Fibroblast of skin of right biceps (primary cell): ENCODE results near the gene IL26.
A peak's percentile ranks its signal among the peaks of the same experiment; 100 is the strongest.
"Not testable (repeated sequence)": the region's sequence is repeated elsewhere in the genome, so short reads cannot be mapped to it uniquely, and the experiment has no call there.

Experiments
- DNase-seq: peaks from one replicate; pipeline ENCODE4 v3.0.0-alpha.2; 2013

Gene IL26

DNA sequence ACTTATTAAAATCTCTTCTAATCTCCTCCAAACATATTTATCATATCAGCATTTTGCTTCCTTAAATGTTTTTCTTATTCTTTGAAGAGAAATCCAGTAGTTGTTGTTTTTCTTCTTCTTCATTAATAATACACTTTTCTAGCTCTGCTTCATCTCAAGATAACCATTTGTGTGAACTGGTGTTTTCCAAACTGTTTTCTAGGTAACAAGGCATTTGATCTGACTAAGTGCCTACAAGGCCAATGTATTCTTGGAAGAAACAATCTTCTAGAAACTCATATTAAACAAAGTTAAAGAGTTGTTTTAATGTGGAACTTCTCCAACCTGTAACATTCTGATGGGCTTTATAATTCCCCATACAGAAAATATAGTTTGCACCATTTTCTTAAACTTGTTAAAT, 35.3 kb downstream of the IL26 start:
- DNase-seq: no peak

DNA sequence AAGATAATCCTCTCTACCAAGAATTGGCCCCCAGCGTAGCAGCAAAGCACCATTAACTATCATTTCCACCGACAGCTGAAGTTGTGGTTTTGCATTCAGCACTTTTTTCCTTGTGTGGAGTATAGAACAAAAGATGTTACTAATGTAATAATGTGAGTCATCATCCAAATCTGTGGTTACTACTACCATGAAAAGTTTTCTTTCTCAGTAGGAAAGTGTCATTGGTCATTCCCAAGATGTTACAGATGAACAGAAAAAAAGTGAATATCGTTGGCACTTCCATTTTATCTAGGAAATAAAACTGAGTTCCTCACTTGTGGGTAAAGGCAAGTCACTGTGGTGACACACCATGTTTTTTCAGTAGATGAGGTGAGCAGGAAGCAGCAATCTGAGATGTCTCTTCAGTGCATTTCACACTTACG, 35.8 kb downstream of the IL26 start:
- peak; percentile 79 for DNase-seq

DNA sequence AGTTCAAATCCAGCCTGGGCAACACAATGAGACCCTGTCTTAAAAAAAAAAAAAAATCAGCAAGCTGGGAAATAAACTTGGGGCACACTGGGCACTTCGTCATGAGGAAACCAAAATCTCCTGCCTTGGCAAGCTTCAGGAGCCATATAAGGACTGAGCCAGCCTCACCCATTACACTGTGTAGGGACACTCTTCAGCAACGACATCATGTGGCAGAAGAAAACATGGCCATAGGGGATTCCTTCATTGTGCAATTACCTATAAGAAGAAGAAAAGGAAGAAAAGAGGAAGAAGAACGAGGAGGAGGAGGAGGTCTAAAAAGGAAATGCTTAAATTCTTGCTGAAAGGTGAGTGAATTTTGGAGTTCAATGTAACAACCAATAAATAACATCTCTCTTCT, 40.0 kb downstream of the IL26 start:
- no peak for DNase-seq

DNA sequence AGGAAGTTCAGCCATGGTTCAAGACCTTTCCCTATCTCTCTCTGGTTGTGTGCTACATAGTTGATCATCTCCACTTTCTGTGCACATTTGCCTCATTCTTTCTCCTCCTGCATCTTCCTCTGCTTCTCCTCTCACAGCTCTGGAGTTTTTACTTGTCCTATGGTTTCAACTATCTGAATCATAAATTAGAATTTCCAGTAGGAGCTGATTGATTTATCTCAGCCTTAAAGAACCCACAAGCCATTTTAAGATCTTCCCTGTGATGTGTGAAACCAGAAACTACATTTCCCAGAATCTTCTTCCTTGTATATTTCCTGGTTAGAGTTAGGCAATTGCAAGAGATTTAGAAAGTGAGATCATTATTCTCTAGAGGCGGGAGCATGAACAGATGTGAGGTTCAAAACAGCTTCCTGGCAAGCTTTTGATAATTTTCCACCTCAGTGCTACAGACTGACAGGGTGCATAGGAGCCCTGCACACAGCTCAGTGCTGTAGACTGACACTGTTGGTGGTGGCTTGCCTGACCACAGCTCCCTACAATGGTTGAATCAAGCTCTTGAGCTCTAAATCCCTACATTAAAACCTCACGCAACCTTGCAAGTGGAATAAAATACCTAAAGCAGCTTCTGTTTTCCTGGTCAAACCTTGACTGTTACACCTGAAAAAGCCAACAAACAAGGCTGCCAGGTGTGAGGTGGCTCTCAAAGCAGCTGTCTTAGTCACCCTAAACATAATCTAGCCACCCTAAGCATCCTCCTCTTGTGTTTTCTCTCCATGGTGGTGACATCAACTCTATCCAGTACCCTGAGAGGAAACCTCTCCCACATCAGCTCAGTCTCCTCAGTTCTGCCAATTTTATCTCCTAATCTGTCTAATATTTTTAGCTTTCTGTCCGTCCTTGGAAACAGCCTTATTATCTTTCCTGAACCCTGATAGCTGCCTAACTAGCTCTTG, 44.5 kb downstream of the IL26 start:
- peak; percentile 4 for DNase-seq

DNA sequence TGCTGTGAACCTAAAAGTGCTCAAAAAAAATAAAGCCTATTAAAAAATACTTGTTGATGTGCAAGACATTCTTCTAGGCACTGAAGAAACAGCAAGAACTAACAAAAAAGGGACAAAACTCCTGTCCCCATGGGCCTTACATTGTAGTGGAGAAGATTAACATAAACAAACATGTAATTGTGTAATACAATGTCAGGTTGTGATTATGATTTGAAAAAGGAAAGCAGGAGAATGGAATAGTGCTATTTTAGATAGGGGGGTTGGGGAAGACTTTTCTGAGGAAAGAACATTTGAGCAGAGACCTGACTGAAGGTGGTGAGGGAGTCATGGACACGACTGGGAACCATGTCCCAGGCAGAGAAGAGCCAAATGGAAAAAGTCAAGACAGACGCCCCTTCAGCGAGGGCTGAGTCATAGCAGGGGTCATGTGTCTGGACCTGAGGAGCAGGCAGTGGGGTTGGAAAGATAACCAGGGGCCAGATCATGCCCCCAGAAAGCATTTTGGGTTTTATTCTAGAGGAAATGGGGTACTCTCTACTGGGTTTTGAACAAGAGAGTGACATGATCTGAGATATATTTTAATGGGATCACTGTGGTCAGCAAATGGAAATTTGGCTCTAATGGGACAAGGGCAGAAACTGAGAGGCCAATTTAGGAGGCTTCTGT, 46.7 kb downstream of the IL26 start:
- no peak for DNase-seq

DNA sequence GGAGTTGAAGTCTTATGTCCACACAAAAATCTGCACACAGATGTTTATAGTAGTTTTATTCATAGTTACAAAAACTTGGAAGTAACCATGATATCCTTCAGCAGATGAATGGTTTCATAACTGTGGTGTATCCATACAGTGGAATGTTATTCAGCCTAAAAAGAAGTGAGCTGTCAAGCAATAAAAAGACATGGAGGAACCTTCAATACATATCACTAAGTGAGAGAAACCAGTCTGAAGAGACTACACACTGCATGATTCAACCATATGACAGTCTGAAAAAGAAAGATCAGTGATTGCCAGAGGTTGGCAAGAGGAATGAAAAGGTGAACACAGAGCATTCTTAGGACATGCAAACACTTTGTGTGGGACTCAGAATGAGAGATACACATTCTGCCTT, 47.4 kb downstream of the IL26 start:
- DNase-seq: no peak

DNA sequence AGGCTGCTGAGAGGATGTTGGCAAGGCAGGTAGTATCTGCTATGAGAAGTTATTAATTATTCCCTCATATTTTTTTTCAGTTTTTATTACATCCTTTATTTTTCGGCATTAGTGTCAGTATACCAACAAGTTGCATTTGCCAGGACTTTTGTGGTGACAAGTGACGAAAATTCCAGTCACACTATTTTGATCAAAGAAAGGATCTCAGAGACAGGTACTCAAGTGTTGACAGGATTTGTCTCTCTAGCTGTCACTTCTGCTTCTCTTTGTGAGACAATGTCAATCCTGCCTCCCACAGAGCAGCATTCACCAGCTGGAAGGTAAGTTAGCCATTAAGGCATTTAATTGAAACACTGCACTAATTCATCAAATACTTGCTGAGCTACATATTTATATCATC, 48.0 kb downstream of the IL26 start:
- DNase-seq: no peak

DNA sequence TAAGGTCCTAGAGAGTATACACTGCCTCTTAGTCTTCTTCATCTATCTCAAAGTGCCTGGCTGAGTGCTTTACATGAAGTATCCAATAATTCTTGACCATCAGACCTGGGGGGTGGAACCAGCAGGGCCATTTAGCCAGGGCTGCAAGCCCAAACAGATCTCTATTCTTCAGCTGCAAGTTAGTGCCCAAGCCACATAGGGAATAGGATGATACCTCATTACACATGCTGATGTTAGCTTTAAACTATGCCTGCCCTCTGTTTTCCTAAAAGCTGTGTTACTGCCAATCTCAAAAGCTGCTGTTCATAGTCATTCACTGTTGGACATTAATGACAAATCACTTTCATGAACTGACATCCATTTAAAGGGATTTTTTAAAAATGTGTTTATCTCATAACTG, 49.4 kb downstream of the IL26 start:
- DNase-seq: no peak

DNA sequence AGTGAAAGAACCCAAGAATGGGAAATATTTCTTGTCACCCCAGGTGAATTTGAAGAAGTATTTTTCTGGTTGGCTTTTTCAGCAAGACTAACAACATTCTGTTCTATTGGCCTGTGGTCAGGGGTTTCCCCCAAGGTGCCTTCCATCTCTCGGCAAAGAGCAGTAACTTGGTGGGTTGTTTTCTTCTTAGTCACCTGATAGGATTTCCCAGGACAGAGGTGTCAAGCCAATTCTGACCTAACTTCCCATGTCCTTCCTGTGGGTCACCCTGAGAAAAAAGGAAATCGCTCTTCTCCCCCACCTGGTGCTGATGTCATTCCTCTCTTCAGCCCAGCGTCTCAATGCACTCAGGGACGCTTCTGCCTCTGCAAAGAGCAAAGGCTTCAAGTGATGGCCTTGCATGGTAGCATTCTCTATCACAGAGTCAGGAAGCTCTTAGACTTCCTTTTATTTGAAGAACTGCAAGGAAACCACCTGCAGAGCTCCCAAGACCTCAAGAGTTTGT, 50.0 kb downstream of the IL26 start:
- no peak for DNase-seq

DNA sequence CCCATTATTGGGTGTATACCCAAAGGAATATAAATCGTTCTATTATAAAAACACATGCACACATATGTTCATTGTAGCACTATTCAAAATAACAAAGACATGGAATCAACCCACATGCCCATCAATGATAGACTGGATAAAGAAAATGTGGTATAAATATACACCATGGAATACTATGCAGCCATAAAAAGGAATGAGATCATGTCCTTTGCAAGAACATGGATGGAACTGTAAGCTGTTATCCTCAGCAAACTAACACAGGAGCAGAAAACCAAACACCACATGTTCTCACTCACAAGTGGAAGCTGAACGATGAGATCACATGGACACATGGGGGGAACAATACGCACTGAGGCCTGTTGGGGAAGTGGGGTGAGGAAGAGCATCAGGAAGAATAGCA, 50.8 kb downstream of the IL26 start:
- DNase-seq: not testable (repeated sequence)

DNA sequence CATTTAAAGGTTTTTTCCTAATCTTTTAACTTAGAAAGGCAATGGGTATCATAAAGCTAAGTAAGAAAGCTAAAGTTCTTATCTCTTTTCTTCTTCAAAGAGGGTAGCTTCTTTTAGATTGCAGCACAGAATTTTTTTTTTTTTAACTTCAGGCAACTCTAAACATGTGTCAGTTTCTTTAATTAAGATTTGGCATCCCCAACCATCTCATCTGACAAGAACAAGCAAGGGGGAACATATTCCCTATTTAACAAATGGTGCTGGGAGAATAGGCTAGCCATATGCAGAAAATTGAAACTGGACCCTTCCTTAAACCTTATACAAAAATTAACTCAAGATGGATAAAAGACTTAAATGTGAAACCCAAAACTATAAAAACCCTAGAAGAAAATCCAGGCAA, 51.8 kb downstream of the IL26 start:
- no peak for DNase-seq

DNA sequence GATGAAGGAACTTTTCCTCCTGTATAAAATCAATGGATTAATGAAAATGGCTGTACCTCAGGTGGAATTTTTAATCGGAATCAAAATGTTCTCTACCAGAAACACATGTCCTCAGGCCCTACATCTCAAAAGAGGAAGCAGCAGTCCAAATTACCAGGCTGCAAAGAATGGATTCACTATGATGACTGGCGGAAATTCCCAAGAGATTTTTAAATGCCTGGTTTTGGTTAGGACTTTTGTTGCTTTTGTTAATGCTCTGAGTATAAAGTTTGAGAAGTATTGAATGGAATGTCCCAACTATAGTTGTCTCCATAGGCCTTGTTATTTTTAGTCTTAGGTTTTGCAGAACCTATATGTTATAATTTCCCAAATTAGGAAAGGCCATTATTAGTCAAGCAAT, 54.9 kb downstream of the IL26 start:
- no peak for DNase-seq

DNA sequence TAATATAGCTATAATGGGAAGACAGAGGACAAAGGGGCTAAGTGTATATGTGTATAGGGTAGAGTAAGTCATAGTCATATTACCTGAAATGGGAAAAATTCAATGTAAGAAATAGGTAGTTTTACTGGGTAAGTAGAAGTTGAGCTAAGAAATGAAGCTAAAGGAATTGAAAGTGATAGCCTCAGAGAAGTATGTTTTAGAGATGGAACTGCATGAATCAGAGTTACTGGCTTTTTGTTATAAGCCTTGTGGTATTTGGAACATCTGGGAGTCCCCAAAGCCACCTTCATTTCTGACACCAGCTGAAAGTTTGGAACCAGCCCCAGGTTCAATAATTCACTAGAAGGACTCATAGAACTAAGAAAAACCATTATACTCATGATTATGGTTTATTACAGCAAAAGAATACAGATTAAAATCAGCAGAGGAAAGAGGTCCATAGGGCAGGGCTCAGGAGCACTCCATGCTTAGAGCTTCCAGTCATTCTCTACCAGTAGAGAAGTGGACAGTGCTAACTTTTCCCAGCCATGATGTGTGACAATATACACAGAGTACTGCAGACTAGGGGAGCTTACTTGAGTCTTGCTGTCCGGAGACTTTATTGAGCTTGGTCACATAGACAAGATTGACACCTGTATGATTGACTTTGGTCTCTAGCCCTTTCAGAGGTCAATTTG, 56.3 kb downstream of the IL26 start:
- DNase-seq: no peak

DNA sequence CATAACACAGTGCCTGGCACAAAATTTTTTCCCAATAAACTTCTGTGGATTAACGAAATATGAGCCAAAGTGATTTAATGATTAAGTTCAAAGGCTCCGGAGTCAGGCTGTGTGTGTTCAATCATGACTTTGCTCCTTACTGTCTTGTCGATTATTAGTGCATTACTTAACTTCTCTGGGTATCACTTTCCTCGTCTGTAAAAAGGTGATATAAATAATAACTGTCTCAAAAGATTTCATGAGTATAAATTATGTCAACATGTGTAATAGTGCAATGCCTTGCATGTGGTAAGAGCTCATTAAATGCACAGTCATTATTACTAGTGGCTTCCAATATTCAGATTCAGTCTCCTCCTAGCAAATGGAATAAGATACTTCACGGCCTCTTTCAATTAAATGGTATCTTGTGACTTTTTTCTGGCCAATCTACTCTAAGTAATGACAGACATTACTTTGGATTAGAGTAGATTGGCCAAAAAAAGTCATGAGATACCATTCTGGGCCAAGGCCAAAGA, 59.2 kb downstream of the IL26 start:
- no peak for DNase-seq

DNA sequence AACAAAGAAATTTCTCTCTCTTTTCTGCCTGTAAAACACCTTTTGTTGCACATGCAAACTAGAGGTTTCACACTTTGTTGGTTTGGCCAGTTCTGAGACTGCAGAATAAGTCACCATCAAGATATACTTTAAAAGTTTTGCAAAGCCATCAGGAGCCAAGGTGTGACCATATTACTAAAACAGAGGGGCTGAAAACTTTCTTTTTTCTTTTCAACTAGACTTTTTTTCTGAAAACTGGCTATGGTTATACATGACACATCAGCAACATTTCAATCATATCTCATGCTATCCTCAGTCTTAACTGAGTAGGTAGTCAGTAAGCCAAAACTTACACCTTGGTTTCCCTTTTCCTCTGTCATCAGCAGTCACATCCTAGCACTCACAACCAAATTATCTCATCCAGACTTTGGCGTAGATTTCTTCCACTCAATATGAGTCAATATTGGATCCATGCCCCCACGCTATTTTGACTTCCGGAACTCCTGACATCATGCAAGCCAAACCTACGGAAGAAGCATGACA, 62.0 kb downstream of the IL26 start:
- no peak for DNase-seq

DNA sequence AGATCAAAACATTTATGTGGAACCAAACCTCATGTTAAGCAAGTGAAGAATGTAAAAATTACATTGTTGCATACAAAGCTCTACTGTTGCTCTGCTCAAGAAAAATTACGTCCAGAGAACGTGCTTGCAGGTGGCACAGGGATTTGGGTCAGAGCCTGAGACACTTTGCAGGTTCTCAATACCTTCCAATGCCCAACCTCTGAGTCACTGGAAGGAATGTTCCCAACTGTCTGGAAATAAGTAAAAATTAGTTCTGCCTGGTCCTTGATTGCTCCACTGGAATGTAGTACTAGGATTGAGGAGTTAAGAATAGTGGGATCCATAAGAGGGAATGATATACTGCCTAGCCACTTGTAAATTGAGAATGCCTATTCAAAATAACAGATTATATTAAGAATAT, 63.2 kb downstream of the IL26 start:
- no peak for DNase-seq

DNA sequence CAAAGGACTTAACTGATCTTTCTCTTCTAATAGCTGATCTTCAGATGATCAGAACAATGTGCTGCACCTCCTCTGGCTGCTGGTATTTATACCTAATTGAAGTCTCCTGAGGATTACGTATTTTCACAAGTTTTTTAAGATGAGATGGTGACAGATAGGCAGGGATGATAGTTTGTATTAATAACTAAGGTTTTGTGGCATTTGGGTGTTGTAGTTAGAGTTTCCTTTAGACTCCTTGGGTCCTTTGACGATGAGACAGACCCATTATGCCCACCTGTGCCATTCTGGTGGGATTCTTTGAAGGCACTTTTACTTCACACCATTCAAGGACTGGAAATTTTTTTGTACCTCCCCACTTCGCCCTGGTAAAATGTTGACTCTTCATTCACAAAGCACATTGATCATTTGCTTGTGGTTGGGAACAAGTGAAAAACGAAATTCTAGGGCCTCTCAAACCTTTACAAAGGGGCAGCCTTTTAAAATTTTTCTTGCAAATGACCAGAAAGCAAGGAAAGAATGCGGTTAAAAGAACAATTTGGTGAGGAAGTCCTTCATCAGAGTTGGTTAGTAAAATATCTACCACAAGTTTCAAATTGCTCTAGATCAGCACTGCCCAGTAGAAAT, 65.8 kb downstream of the IL26 start, which contains the start of gene IFNG:
Gene IFNG (minus strand): TSS at position 60 of the 624 bp plus-strand sequence. CDS start 125 bp downstream, outside the sequence.
- no peak for DNase-seq

DNA sequence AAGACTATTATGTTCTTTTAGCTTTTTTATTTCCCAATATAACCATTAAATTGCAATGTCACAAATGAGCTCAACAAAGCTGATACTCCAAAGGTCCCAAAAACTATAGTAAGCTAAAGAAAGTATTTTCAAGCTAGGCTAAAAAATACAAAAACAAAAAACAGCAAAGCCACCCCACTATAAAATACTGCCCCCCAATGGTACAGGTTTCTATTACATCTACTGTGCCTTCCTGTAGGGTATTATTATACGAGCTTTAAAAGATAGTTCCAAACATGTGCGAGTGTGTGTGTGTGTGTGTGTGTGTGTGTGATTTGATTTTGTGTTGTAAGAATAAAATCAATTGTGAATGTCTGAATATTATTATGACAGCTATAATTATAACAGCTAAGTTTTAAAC, 67.2 kb downstream of the IL26 start:
- peak; percentile 12 for DNase-seq

DNA sequence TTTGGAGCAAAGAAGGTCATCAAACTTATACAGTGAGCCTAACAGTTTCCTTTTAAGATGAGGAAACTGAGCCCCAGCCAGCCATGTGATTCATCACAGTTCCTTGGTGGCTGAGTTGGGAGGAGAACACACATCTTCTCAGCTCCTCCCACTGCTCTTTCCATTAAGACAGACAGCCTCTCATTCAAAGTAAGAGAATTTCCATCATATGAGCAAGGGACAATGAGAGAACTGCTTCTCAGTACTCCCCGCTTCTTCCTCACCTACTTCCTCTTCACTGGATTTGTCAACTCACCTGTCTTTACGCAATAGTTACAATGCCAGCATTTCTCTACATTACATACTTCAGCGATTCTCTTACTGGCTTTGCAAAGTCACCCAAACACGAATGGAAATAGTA, 68.2 kb downstream of the IL26 start:
- no peak for DNase-seq

DNA sequence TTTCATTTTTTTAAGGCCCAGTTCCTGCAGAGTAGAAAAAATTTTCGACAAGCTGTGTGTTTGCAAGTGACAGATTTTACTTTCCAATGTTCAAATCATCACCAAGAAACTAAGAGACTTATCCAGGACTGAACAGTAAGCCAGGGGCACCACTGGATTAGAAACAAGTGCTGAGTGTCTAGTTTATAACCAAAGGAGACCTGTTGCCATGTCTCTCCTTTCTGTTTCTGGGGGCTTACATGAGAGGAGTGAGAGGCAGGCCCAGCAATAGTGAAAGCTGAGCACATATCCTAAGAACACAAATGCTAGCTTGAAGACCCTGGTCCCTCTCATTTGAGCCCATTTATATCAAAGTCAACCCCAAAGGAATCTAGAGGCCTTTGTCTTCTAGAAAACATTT, 69.0 kb downstream of the IL26 start:
- DNase-seq: no peak

DNA sequence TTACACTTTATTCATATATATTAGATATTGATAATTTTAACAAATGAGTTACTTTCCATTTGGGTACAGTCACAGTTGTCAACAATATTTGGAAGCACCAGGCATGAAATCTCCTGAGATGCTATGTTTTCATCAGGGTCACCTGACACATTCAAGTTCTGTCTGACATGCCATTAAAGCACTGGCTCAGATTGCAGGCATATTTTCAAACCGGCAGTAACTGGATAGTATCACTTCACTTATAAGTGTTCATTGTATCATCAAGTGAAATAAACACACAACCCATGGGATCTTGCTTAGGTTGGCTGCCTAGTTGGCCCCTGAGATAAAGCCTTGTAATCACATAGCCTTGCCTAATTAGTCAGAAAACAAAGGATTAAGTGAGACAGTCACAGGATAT, 70.8 kb downstream of the IL26 start:
- DNase-seq: no peak
